HepG2 (cell line): ENCODE measurements around the gene JPT1. TPM values are rescaled to one million over a fixed set of nuclear protein-coding genes. Genes with fewer than 3 reads are reported as not detected.

Experiments
- ATF1 ChIP-seq: IDR thresholded peaks from 2 replicates; pipeline ENCODE4 v1.6.1; 2016; ENCODE audit warnings: mild to moderate bottlenecking, control low read depth
- CEBPG ChIP-seq: IDR thresholded peaks from 2 replicates; pipeline ENCODE4 v1.6.1; 2016
- ELF1 ChIP-seq: sonication (generic); formaldehyde crosslinking; IDR thresholded peaks from 2 replicates; pipeline ENCODE4 v1.4.0; 2020; ENCODE audit warnings: missing genetic modification reagents
- ELF3 ChIP-seq: IDR thresholded peaks from 2 replicates; pipeline ENCODE4 v1.6.1; 2016; ENCODE audit warnings: missing genetic modification reagents, missing compliant biosample characterization
- IRF1 ChIP-seq: sonication (generic); formaldehyde crosslinking; IDR thresholded peaks from 2 replicates; pipeline ENCODE4 v1.4.0; 2020; ENCODE audit warnings: low read depth, mild to moderate bottlenecking, missing genetic modification reagents
- JUN ChIP-seq: sonication (generic); formaldehyde crosslinking; IDR thresholded peaks from 2 replicates; pipeline ENCODE4 v1.4.0; 2020; ENCODE audit warnings: mild to moderate bottlenecking, missing genetic modification reagents
- NFYC ChIP-seq: IDR thresholded peaks from 2 replicates; pipeline ENCODE4 v1.6.1; 2016; ENCODE audit warnings: missing genetic modification reagents, missing compliant biosample characterization
- NR2F2 ChIP-seq: IDR thresholded peaks from 2 replicates; pipeline ENCODE4 v1.6.1; 2012; ENCODE audit warnings: low read depth, inconsistent platforms, borderline replicate concordance
- PRMT3 ChIP-seq: sonication (generic); formaldehyde crosslinking; IDR thresholded peaks from 2 replicates; pipeline ENCODE4 v1.8.1; 2022; ENCODE audit warnings: low read depth, mild to moderate bottlenecking, moderate library complexity, missing genetic modification reagents, borderline replicate concordance
- SALL1 ChIP-seq: sonication (generic); formaldehyde crosslinking; IDR thresholded peaks from 2 replicates; pipeline ENCODE4 v1.8.0; 2022; ENCODE audit warnings: mild to moderate bottlenecking, missing genetic modification reagents
- SOX13 ChIP-seq, 3 experiments: fragments of 450-650 bp in 1 of 3; sonication (generic) in 1 of 3; formaldehyde crosslinking in 1 of 3; IDR thresholded peaks in 2 of 3; conservative IDR thresholded peaks in 1 of 3; 2 replicates each; pipeline versions ENCODE4 v1.5.0 to v1.6.1; 2016 to 2020; ENCODE audit warnings: antibody characterized with exemption in 1 of 3, mild to moderate bottlenecking in 1 of 3, missing compliant biosample characterization in 1 of 3, missing genetic modification reagents in 1 of 3, moderate library complexity in 1 of 3
- SOX5 ChIP-seq: IDR thresholded peaks from 2 replicates; pipeline ENCODE4 v1.6.1; 2016; ENCODE audit warnings: borderline replicate concordance
- STAG1 ChIP-seq: sonication (generic); formaldehyde crosslinking; IDR thresholded peaks from 2 replicates; pipeline ENCODE4 v1.4.0; 2020; ENCODE audit warnings: missing genetic modification reagents
- TBX3 ChIP-seq: fragments of 450-650 bp; IDR thresholded peaks from 2 replicates; pipeline ENCODE4 v1.6.1; 2017; ENCODE audit warnings: antibody characterized with exemption, mild to moderate bottlenecking, inconsistent platforms, borderline replicate concordance
- TEAD2 ChIP-seq: sonication (generic); formaldehyde crosslinking; IDR thresholded peaks from 2 replicates; pipeline ENCODE4 v1.9.0; 2021; ENCODE audit warnings: missing genetic modification reagents
- ZBTB43 ChIP-seq: sonication (generic); formaldehyde crosslinking; conservative IDR thresholded peaks from 2 replicates; pipeline ENCODE4 v1.4.0; 2020; ENCODE audit warnings: missing genetic modification reagents
- ZFP36 ChIP-seq: fragments of 150-350 bp; IDR thresholded peaks from 2 replicates; pipeline ENCODE4 v1.6.1; 2018; ENCODE audit warnings: borderline replicate concordance, low read length, low read depth; ENCODE audit not compliant: partially characterized antibody
- ZKSCAN8 ChIP-seq: IDR thresholded peaks from 2 replicates; pipeline ENCODE4 v1.6.1; 2016; ENCODE audit warnings: borderline replicate concordance, missing genetic modification reagents, missing compliant biosample characterization
- ZNF230 ChIP-seq: sonication (generic); formaldehyde crosslinking; IDR thresholded peaks from 2 replicates; pipeline ENCODE4 v1.4.0; 2020; ENCODE audit warnings: mild to moderate bottlenecking, missing genetic modification reagents
- ZNF44 ChIP-seq: sonication (generic); formaldehyde crosslinking; IDR thresholded peaks from 2 replicates; pipeline ENCODE4 v1.5.1; 2020; ENCODE audit warnings: mild to moderate bottlenecking, missing genetic modification reagents
- ZNF577 ChIP-seq: sonication (generic); formaldehyde crosslinking; IDR thresholded peaks from 2 replicates; pipeline ENCODE4 v1.4.0; 2020; ENCODE audit warnings: mild to moderate bottlenecking, low read depth, missing genetic modification reagents, borderline replicate concordance
- ZNF770 ChIP-seq: sonication (generic); formaldehyde crosslinking; IDR thresholded peaks from 2 replicates; pipeline ENCODE4 v1.5.0; 2020; ENCODE audit warnings: mild to moderate bottlenecking, missing genetic modification reagents
- ZNF772 ChIP-seq: sonication (generic); formaldehyde crosslinking; IDR thresholded peaks from 2 replicates; pipeline ENCODE4 v1.5.0; 2020; ENCODE audit warnings: mild to moderate bottlenecking, missing genetic modification reagents
- ZNF790 ChIP-seq: sonication (generic); formaldehyde crosslinking; IDR thresholded peaks from 2 replicates; pipeline ENCODE4 v1.8.0; 2022; ENCODE audit warnings: missing genetic modification reagents, mild to moderate bottlenecking, borderline replicate concordance
- ZSCAN29 ChIP-seq: sonication (generic); formaldehyde crosslinking; conservative IDR thresholded peaks from 2 replicates; pipeline ENCODE4 v1.4.0; 2020; ENCODE audit warnings: mild to moderate bottlenecking, missing genetic modification reagents
- polyA plus RNA-seq, 8 experiments: library from polyadenylated mRNA; depleted of rRNA in 3 of 8; stranded (reverse) in 7 of 8; unstranded in 1 of 8; fragments of >200 nt; fragmentation: Illumina TruSeq in 4 of 8; extraction: Trizol in 4 of 8; gene quantifications; 2 replicates each; pipeline versions ENCODE4 v1.2.1 to v1.2.3, GENCODE V29; 2011 to 2016; ENCODE audit warnings: low read depth in 4 of 8, missing spikeins in 1 of 8, mixed read lengths in 1 of 8; ENCODE audit not compliant: insufficient read depth in 1 of 8
- total RNA-seq, 5 experiments: library from RNA; depleted of rRNA; stranded (reverse); fragments of >200 nt; fragmentation: Illumina TruSeq; extraction: Trizol; gene quantifications; 2 replicates each; pipeline ENCODE4 v1.2.3, GENCODE V29; 2016; ENCODE audit warnings: low read depth in 1 of 5
- TF ChIP-seq, protein P1 (sequence below): IDR thresholded peaks from 2 replicates; pipeline ENCODE4 v1.6.1; 2016; ENCODE audit warnings: missing compliant biosample characterization, missing genetic modification reagents, borderline replicate concordance

JPT1 gene
- total and polyA plus RNA-seq, 2 of the 13 experiments (the other 11 are each of a cell fraction or from before 2014, with no cell fraction given): 43.3 to 256 TPM

- TF ChIP-seq ZNF772 (CRISPR knock-in tag): no peak
- TF ChIP-seq, protein P1, sequence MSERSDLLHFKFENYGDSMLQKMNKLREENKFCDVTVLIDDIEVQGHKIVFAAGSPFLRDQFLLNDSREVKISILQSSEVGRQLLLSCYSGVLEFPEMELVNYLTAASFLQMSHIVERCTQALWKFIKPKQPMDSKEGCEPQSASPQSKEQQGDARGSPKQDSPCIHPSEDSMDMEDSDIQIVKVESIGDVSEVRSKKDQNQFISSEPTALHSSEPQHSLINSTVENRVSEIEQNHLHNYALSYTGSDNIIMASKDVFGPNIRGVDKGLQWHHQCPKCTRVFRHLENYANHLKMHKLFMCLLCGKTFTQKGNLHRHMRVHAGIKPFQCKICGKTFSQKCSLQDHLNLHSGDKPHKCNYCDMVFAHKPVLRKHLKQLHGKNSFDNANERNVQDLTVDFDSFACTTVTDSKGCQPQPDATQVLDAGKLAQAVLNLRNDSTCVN (CRISPR knock-in tag): peak; percentile 60; the same call in 1 of the 2 replicates
- no peak for TF ChIP-seq ZNF230
- TF ChIP-seq ZNF790: 0 out of 2 replicates have a peak, but pooled peaks have one; percentile 59
- TF ChIP-seq SOX5 (CRISPR knock-in tag): peak; percentile 49
- TF ChIP-seq IRF1 (CRISPR knock-in tag): no peak
- TF ChIP-seq ZNF577: no peak
- 0 out of 2 replicates have a peak, but pooled peaks have one; percentile 16 for TF ChIP-seq TBX3
- TF ChIP-seq SALL1 (CRISPR knock-in tag): peak; percentile 71
- no peak for TF ChIP-seq ATF1
- no peak for TF ChIP-seq TEAD2 (CRISPR knock-in tag)
- TF ChIP-seq ZFP36: no peak
- TF ChIP-seq ZNF44 (CRISPR knock-in tag): no peak
- TF ChIP-seq ZBTB43 (CRISPR knock-in tag): no peak
- TF ChIP-seq NR2F2: peak; percentile 45; the same call in 1 of the 2 replicates
- TF ChIP-seq ELF3 (CRISPR knock-in tag): peak; percentile 91
- TF ChIP-seq JUN: no peak
- no peak for TF ChIP-seq ZSCAN29
- TF ChIP-seq CEBPG (CRISPR knock-in tag): 0 out of 2 replicates have a peak, but pooled peaks have one; percentile 15
- 0 out of 2 replicates have a peak, but pooled peaks have one; percentile 51 for TF ChIP-seq ZKSCAN8 (CRISPR knock-in tag)
- TF ChIP-seq PRMT3 (CRISPR knock-in tag): no peak
- no peak for TF ChIP-seq SOX13 (IDR thresholded peaks at IDR 0.05)
- TF ChIP-seq SOX13 (CRISPR knock-in tag; conservative IDR thresholded peaks at IDR 0.05 in 1 of 2, IDR thresholded peaks at IDR 0.05 in 1 of 2): peak in 1 of 2 experiments; percentile 52; a peak in 1 of 4 replicates
- no peak for TF ChIP-seq NFYC (CRISPR knock-in tag)
- 0 out of 2 replicates have a peak, but pooled peaks have one; percentile 10 for TF ChIP-seq STAG1 (CRISPR knock-in tag)
- 0 out of 2 replicates have a peak, but pooled peaks have one; percentile 38 for TF ChIP-seq ZNF770
- no peak for TF ChIP-seq ELF1 (CRISPR knock-in tag)
Measured at GRCh38 chr17:75096082-75096625, 58.2 kb downstream of the JPT1 start (continued).
